Activated CD4-positive, CD25-positive, alpha-beta regulatory T cell treated with anti-CD3 and anti-CD28 coated beads, Interleukin-2, amount 50 U/mL, for 24 hours (primary cell): ENCODE data around the gene ACBD3.

Source experiments
- ATAC-seq, 2 donors: fragments of 150-1000 bp; cut with Tn5 transposase; one replicate each; pipeline ENCODE4 v1.10.0; 2021; ENCODE audit warnings: mild to moderate bottlenecking in 1 of 2, moderate library complexity in 1 of 2

The ACBD3 gene

GRCh38 chr1:226110249-226111097, 76.1 kb downstream of the ACBD3 start:
- peak; percentile 71 to 75 for ATAC-seq

DNA sequence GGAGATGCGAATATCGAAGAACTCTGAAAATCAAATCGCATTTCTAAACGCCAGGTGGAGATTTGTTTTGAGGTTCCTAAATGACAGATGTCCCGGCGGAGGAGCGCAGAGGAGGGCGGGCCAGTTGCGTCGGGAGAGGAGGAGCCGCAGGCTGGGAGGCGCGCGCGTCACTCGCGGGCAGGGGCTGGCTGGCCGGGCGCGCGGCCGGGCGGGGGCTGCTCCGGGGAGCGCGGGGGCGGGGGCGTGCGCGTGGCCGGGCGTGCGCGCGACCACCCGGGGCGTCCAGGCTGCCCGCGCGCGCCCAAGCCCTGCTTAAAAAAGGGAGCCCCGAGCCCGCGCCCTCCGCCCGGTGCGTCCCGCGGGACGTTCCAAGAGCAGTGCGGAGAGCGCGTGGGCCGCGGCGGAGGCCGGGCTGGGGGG, 76.7 kb downstream of the ACBD3 start:
- peak; percentile 82 to 84 for ATAC-seq

DNA sequence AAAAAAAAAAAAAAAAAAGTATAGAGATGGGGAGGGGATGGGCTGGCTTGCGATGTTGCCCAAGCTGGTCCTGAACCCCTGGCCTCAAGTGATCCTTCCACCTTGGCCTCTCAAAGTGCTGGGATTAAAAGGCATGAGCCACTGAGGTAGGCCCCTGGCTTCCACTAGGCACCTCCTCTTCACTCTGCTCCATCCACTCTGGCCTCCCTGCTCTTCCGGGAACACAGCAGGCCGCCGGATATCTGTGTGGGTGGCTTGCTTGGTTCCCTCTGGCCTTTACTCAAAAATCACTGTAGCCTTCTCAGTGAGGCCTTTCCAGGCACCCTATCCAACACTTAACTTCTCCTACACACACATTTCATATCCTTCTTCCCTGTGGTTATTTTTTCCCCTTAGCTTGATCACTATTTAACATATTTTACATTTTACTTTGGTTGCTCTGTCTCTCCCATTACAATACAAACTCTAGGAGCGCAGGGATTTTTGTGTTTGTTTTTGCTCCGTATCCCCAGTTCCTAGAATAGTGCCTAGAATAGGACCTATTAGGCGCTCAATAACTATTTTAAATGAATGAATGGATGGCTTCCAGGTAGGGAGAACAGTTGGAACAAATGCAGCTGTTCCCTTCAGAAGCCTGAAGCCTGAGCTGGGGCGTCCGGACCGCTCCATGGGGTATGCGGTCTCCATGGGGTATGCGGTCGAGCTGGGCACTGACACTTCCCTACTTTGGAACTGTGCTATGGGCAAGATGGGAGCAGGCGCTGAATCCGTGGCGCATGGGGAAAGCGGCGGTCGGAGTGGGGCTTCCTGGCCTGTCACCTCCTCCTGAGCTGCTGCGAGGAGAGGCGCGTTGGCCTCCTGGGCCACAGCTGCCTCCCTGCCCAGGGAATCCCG, 77.4 kb downstream of the ACBD3 start:
- peak in 1 of 2 donors; percentile 2 for ATAC-seq

- no peak for ATAC-seq
Observed at GRCh38 chr1:226107471-226108460, 78.8 kb downstream of the ACBD3 start.

DNA sequence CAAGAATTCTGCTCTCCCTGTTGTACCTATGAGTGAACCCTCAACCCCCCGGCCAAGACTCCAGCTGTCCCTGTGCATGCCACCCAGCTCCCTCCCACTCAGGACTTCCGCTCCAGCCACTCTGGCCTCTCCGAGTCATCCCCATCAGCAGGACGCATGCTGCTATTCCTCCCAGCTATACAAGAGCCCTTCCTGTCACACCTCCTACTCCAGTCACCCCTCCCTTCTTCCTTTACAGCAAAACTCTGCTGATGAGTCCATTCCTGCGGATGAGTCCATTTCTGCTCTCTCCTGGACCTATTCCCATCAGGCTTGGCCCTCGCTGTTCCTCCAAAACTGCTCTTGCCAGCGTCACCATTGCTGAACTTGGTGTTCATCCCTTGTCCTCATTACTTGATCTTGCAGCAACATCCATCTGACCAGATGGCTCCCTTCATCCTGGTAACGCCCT, 81.8 kb downstream of the ACBD3 start:
- ATAC-seq = no peak

DNA sequence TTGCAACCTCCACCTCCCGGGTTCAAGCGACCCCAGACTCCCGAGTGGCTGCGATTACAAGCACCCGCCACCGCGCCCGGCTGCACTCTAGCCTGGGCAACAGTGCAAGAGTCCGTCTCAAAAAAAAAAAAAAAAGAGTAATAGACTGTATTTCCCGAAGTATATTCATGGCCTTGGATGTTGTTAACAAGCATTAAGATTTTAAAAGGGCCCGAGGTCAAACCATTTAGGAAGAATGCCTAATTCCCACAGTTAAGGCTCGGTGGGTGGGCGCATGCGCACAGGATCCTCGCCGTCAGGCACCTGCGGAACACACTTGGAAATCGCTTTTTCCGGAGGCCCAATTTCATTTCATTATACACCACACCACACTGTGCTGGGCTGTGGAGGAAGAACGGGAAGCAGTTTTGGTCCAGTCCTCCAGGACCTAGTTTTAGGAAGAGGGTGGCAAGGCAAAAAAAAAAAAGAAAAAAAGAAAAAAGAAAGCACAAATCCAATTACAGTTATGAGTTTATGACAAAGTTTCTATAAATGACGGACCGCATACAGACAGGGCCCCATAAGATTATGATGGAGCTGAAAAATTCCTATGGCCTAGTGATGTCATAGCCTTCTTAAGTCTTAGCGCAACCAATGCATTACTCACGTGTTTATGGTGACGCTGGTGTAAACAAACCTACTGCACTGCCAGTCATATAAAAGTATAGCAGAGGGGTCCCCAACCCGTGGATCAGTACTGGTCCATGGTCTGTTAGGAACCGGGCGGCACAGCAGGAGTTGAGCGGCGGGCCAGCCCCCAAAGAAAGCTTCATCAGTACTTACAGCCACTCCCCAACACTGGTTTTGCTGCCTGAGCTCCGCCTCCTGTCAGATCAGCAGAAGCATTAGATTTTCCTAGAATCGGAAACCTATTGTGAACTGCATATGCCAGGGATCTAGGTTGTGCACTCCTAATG, 85.8 kb downstream of the ACBD3 start:
- ATAC-seq = peak; percentile 51 to 55

DNA sequence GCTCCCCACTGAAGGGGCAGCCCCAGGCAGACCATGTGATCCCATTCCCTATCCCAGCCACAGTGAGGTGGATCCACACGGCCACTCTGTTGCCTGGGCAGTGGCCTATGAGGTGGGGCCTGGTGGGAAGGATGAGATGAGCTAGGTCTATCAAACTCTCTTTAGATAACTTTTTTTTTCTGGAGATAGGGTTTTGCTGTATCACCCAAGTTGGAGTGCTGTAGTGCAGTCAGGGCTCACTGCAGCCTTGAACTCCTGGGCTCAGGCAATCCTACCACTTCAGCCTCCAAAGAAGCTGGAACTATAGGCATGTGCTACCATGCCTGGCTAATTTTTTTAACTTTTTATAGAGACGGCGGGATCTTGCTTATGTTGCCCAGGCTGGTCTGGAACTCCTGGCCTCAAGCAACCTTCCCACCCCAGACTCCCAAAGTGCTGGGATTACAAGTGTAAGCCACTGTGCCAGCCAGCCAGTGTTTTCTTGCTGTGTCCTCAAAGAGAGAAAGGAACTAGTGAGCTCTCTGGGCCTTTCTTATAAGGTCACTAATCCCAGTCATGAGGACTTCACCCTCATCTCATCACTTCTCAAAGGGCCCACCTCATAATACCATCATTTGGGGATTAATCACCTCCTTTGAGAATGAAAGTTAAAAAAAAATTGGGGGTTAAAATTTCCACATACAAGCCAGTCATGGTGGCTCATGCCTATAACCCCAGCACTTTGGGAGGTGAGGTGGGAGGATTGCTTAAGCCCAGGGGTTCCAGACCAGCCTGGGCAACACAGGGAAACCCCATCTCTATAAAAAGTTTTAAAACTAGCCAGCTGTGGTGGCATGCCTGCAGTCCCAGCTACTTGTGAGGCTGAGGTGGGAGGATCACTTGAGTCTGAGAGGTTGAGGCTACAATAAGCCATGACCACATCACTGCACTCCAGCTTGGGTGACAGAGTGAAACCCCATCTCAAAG, 87.4 kb downstream of the ACBD3 start:
- peak; percentile 18 to 36 for ATAC-seq

GRCh38 chr1:226097866-226098625, 88.5 kb downstream of the ACBD3 start:
- no peak for ATAC-seq

DNA sequence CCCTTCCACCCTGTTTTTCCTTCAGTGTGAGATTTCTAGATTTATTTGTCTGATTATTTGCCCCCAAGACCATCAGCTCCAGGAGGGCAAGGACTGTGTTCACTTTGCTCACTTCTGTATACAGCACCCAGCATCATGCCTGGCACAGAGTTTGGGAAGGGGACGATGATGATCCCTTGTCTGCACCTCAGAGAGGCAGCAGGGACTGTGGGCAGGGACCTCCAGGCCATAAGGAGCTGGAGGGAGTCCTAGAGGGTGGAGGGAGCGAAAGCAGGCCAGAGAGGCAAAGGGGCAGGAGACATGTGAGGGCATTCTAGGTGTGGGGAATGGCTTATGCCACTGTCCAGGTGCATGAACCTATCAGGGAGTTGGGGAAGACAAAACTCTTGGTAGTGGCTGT, 91.3 kb downstream of the ACBD3 start:
- ATAC-seq = no peak
